ENCODE results near the gene CYP26C1. TPM values are rescaled to one million over a fixed set of nuclear protein-coding genes. Genes with fewer than 3 reads are reported as not detected.
A peak's percentile ranks its signal among the peaks of the same experiment; 100 is the strongest.

CYP26C1 gene
- total RNA-seq, 1 donor from 2014 or later = under 0.01 TPM

DNA sequence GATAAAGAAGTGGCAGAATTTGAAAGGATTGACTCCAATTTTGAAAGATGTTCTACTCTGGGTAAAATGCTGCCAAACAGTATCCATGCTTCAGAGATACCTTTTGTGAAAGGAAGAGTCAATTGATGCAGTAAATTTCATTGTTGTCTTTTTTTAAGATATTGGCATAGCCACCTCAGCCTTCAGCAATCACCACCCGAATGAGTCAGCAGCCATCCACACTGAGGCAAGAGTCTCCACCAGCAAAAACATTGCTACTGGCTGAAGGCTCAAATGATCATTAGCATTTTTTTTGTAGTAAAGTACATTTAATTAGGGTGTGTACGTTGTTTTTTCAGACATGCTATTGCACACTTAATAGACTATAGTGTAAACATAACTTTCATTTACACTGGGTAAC, 31.7 kb upstream of the CYP26C1 start:
- peak; percentile 64 for DNase-seq (ENCODE audit: low read depth)
- TF ChIP-seq, protein P1, sequence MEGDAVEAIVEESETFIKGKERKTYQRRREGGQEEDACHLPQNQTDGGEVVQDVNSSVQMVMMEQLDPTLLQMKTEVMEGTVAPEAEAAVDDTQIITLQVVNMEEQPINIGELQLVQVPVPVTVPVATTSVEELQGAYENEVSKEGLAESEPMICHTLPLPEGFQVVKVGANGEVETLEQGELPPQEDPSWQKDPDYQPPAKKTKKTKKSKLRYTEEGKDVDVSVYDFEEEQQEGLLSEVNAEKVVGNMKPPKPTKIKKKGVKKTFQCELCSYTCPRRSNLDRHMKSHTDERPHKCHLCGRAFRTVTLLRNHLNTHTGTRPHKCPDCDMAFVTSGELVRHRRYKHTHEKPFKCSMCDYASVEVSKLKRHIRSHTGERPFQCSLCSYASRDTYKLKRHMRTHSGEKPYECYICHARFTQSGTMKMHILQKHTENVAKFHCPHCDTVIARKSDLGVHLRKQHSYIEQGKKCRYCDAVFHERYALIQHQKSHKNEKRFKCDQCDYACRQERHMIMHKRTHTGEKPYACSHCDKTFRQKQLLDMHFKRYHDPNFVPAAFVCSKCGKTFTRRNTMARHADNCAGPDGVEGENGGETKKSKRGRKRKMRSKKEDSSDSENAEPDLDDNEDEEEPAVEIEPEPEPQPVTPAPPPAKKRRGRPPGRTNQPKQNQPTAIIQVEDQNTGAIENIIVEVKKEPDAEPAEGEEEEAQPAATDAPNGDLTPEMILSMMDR (IDR thresholded peaks at IDR 0.05; ENCODE audit: insufficient read depth, low read length, severe bottlenecking) = no peak
- Histone ChIP-seq H3K27me3 (ENCODE audit: control insufficient read depth, insufficient read depth, low read length) (no peaks in the 10 kb centered on the region), H3K4me3 (ENCODE audit: low read depth, low read length) (no peak overlapping the region), H3K36me3 (ENCODE audit: control insufficient read depth, insufficient read depth, low read length) (no peaks in the 10 kb centered on the region)
- FAIRE-seq = no peak

DNA sequence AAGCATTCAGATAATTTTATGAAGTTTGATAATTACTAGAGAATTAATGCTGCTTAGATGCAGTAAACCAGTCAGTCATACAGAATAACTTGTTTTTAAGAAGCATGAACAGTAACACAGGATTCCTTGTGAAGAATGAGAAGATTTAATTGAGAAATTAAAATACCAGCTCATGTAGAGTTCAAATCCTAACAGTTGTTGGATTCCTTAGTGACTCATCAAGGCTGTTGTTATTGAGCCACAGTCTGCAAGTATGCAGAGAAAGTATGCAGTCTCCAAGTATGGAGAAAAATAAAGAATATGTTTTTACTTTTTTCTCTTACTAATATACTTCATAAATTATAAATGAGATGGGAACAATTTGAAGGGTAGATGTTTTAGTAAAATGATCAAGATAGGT, 30.2 kb upstream of the CYP26C1 start:
- DNase-seq (ENCODE audit: low read depth) = peak; percentile 71
- Histone ChIP-seq H3K36me3 (ENCODE audit: control insufficient read depth, insufficient read depth, low read length) (no peaks in the 10 kb centered on the region), H3K4me3 (ENCODE audit: low read depth, low read length) (no peak overlapping the region), H3K27me3 (ENCODE audit: control insufficient read depth, insufficient read depth, low read length) (no peaks in the 10 kb centered on the region)
- no peak for FAIRE-seq
- TF ChIP-seq, protein P1 (IDR thresholded peaks at IDR 0.05; ENCODE audit: insufficient read depth, low read length, severe bottlenecking) = no peak

DNA sequence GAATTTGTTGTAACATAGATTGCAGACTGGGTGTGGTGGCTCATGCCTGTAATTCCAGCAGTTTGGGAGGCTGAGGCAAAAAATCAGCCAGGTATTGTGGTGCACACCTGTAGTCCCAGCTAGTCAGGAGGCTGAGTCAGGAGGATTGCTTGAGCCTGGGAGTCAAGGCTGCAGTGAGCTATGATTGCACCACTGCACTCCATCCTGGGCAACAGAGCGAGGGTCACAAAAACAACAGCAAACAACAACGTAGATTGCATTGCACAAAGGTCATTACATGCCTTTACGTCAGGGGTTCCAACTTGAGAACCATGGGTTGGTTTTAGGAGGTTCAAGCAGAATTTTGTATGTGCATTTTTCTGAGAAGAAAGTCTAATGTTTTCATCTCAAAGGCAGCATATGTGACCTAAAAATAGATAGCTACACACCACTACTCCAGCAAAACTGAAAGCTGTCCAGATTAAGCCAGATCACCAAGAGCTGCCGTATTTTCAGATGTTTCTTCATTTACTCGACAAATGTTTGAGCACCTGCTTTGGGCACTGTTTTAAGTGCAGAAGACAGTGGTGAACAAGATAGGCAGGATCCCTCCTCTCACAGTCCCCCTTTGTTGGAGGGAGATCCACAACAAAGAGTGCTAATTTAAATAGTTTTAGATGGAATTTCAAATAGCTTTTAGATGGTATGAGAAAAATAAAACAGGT, 28.3 kb upstream of the CYP26C1 start:
- DNase-seq (ENCODE audit: low read depth) = no peak

DNA sequence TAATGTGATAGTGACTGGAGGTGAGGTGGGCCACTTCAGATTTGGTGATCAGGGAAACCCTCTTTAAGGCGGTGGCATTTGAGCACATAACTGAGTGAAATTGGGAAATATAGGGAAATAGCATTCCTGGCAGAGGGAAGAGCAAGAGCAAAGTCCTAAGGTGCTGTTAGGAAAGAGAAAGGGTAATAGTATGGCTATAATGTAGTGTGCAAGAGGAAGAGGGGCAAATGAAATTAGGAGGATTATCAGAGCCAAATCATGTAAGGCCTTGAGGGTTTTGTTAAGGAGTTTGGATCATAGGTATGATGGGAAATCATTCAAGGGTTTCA, 27.8 kb upstream of the CYP26C1 start:
- DNase-seq (ENCODE audit: low read depth) (no peak), FAIRE-seq (no peak)
- Histone ChIP-seq H3K36me3 (ENCODE audit: control insufficient read depth, insufficient read depth, low read length) (no peaks in the 10 kb centered on the region), H3K27me3 (ENCODE audit: control insufficient read depth, insufficient read depth, low read length) (no peaks in the 10 kb centered on the region), H3K4me3 (ENCODE audit: low read depth, low read length) (no peak overlapping the region)
- TF ChIP-seq, protein P1 (IDR thresholded peaks at IDR 0.05; ENCODE audit: insufficient read depth, low read length, severe bottlenecking) = no peak

More for the DNA sequence above, 28.3 kb upstream of the CYP26C1 start:
- no peaks in the 10 kb centered on the region for H3K36me3 ChIP-seq (ENCODE audit: control insufficient read depth, insufficient read depth, low read length)
- TF ChIP-seq, protein P1 (IDR thresholded peaks at IDR 0.05; ENCODE audit: insufficient read depth, low read length, severe bottlenecking) = no peak
- no peak overlapping the region for H3K4me3 ChIP-seq (ENCODE audit: low read depth, low read length)
- H3K27me3 ChIP-seq (ENCODE audit: control insufficient read depth, insufficient read depth, low read length) = no peaks in the 10 kb centered on the region
- FAIRE-seq = no peak

DNA sequence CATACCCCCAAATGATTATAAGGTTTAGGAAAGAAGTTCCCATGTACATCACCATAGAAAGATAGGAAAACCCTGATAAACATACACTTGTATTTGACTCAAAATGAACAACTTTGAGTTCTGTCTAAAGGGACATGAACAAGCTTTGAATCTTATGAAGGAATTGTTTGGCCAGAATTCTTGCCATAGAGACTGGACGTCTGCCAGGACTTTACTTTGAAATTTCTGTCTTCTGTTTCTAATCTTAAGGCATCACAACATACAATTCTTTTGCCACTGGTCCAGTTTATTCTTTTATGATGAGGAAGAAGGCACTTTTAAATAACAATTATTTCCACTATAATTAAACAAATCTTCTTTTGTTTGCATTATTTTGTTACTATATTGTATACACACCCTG, 26.2 kb upstream of the CYP26C1 start:
- TF ChIP-seq, protein P1 (IDR thresholded peaks at IDR 0.05; ENCODE audit: insufficient read depth, low read length, severe bottlenecking) = no peak
- FAIRE-seq (no peak), DNase-seq (ENCODE audit: low read depth) (no peak)
- no peak overlapping the region for H3K4me3 ChIP-seq (ENCODE audit: low read depth, low read length)
- H3K27me3 ChIP-seq (ENCODE audit: control insufficient read depth, insufficient read depth, low read length) = no peaks in the 10 kb centered on the region
- H3K36me3 ChIP-seq (ENCODE audit: control insufficient read depth, insufficient read depth, low read length) = no peaks in the 10 kb centered on the region

DNA sequence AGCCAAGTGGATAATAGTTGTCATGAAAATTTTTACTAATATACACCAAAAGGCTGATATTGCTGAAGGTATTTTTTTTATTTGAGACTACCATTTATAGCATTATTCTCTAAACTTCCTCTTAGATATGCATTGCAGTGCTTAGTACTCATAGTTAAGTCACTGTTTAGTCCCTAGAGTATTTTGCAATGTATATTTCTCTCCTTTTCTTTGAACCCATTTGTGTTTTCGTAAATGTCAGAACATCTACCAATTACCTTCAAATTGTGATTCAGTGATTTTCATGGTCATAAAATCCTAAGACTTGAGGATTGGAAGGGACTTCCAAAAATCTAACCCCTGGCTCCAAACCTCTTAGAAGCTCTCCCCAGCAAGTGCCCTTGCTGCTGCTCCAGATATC, 21.5 kb upstream of the CYP26C1 start:
- Histone ChIP-seq H3K4me3 (ENCODE audit: low read depth, low read length) (no peak overlapping the region), H3K36me3 (ENCODE audit: control insufficient read depth, insufficient read depth, low read length) (no peaks in the 10 kb centered on the region), H3K27me3 (ENCODE audit: control insufficient read depth, insufficient read depth, low read length) (no peaks in the 10 kb centered on the region)
- TF ChIP-seq, protein P1 (IDR thresholded peaks at IDR 0.05; ENCODE audit: insufficient read depth, low read length, severe bottlenecking) = no peak
- FAIRE-seq (no peak), DNase-seq (ENCODE audit: low read depth) (no peak)

All from bronchial epithelial cell (primary cell).